H9 (cell line): ENCODE measurements around the gene HKDC1. TPM values are rescaled to one million over a fixed set of nuclear protein-coding genes. Genes with fewer than 3 reads are reported as not detected.

Experiments
- DNase-seq: peaks from one replicate; pipeline ENCODE4 v3.0.0-alpha.2; 2017
- H2AFZ ChIP-seq: one replicate; pipeline ENCODE4 v1.6.1; 2013; ENCODE audit warnings: mild to moderate bottlenecking, low read length, control low read depth, moderate library complexity
- H2AK5ac ChIP-seq: 2 replicates; pipeline ENCODE4 v1.6.1; 2013; ENCODE audit warnings: low read length, control low read depth, mixed read lengths; ENCODE audit not compliant: insufficient read length
- H2BK120ac ChIP-seq: one replicate; pipeline ENCODE4 v1.6.1; 2013; ENCODE audit warnings: low read depth, mild to moderate bottlenecking, low read length, control low read depth, inconsistent platforms; ENCODE audit not compliant: poor library complexity, severe bottlenecking
- H2BK12ac ChIP-seq: 2 replicates; pipeline ENCODE4 v1.6.1; 2013; ENCODE audit warnings: low read length, control low read depth, mixed read lengths, low read depth; ENCODE audit not compliant: insufficient read length
- H2BK15ac ChIP-seq: 2 replicates; pipeline ENCODE4 v1.6.1; 2013; ENCODE audit warnings: low read depth, low read length, control low read depth
- H2BK20ac ChIP-seq: one replicate; pipeline ENCODE4 v1.6.1; 2013; ENCODE audit warnings: low read depth, mild to moderate bottlenecking, low read length, control low read depth, inconsistent platforms; ENCODE audit not compliant: poor library complexity, severe bottlenecking
- H2BK5ac ChIP-seq: 2 replicates; pipeline ENCODE4 v1.6.1; 2013; ENCODE audit warnings: low read length, control low read depth, mixed read lengths; ENCODE audit not compliant: insufficient read length
- H3K14ac ChIP-seq: 2 replicates; pipeline ENCODE4 v1.6.1; 2013; ENCODE audit warnings: low read length, control low read depth; ENCODE audit not compliant: insufficient read depth
- H3K18ac ChIP-seq: 2 replicates; pipeline ENCODE4 v1.6.1; 2013; ENCODE audit warnings: low read depth, mild to moderate bottlenecking, mixed read lengths, low read length, control low read depth; ENCODE audit not compliant: insufficient read length
- H3K23ac ChIP-seq: 2 replicates; pipeline ENCODE4 v1.6.1; 2013; ENCODE audit warnings: low read length, control low read depth, mixed read lengths, low read depth; ENCODE audit not compliant: insufficient read length
- H3K23me2 ChIP-seq: 2 replicates; pipeline ENCODE4 v1.6.1; 2013; ENCODE audit warnings: low read depth, mild to moderate bottlenecking, mixed read lengths, low read length, control low read depth; ENCODE audit not compliant: insufficient read length, poor library complexity, severe bottlenecking
- H3K27ac ChIP-seq: 2 replicates; pipeline ENCODE4 v1.5.1; 2013; ENCODE audit warnings: low read length, control low read depth, mixed read lengths, low read depth; ENCODE audit not compliant: insufficient read length
- H3K27me3 ChIP-seq: 2 replicates; pipeline ENCODE4 v1.6.1; 2013; ENCODE audit warnings: low read length, control low read depth, inconsistent platforms; ENCODE audit not compliant: insufficient read depth
- H3K4ac ChIP-seq: 2 replicates; pipeline ENCODE4 v1.6.1; 2013; ENCODE audit warnings: low read depth, mild to moderate bottlenecking, control low read depth, inconsistent platforms, low read length, moderate library complexity
- H3K4me1 ChIP-seq: 2 replicates; pipeline ENCODE4 v1.6.1; 2013; ENCODE audit warnings: low read length, control low read depth, inconsistent platforms; ENCODE audit not compliant: insufficient read depth
- H3K4me2 ChIP-seq: 2 replicates; pipeline ENCODE4 v1.6.1; 2013; ENCODE audit warnings: low read length, control low read depth, mixed read lengths; ENCODE audit not compliant: insufficient read length, insufficient read depth
- H3K56ac ChIP-seq: 2 replicates; pipeline ENCODE4 v1.6.1; 2013; ENCODE audit warnings: low read depth, mild to moderate bottlenecking, mixed read lengths, low read length, control low read depth; ENCODE audit not compliant: insufficient read length
- H3K79me1 ChIP-seq: 2 replicates; pipeline ENCODE4 v1.6.1; 2013; ENCODE audit warnings: low read depth, mild to moderate bottlenecking, moderate library complexity, low read length, control low read depth, inconsistent platforms; ENCODE audit not compliant: insufficient read depth, poor library complexity, severe bottlenecking
- H3K79me2 ChIP-seq: 2 replicates; pipeline ENCODE4 v1.6.1; 2013; ENCODE audit warnings: low read length, control low read depth, inconsistent platforms; ENCODE audit not compliant: insufficient read depth
- H3K9ac ChIP-seq: 2 replicates; pipeline ENCODE4 v1.6.1; 2013; ENCODE audit warnings: low read length, control low read depth, mixed read lengths; ENCODE audit not compliant: insufficient read length; ENCODE audit errors: extremely low read depth
- H3K9me3 ChIP-seq: one replicate; pipeline ENCODE4 v1.6.1; 2013; ENCODE audit warnings: low read depth, low read length, inconsistent platforms; ENCODE audit not compliant: control insufficient read depth
- H3T11ph ChIP-seq: one replicate; pipeline ENCODE4 v1.6.1; 2013; ENCODE audit warnings: mild to moderate bottlenecking, low read length, control low read depth, inconsistent platforms
- H4K20me1 ChIP-seq: one replicate; pipeline ENCODE4 v1.6.1; 2013; ENCODE audit not compliant: control insufficient read depth, insufficient read length, insufficient read depth
- H4K5ac ChIP-seq: 2 replicates; pipeline ENCODE4 v1.6.1; 2013; ENCODE audit warnings: low read depth, mild to moderate bottlenecking, mixed read lengths, low read length, control low read depth; ENCODE audit not compliant: insufficient read length
- H4K8ac ChIP-seq: replicated peaks from 2 replicates; pipeline ENCODE4 v1.6.1; 2013; ENCODE audit warnings: low read length, control low read depth, mixed read lengths, low read depth; ENCODE audit not compliant: insufficient read length
- H4K91ac ChIP-seq: 2 replicates; pipeline ENCODE4 v1.6.1; 2013; ENCODE audit warnings: low read depth, mild to moderate bottlenecking, moderate library complexity, mixed read lengths, low read length, control low read depth; ENCODE audit not compliant: insufficient read length
- H3K27ac Mint-ChIP-seq, 3 experiments: 2 replicates in 2 of 3; 3 replicates in 1 of 3; pipeline ENCODE4 v1.8.0; 2020 to 2021; ENCODE audit warnings: mixed read lengths in 3 of 3, mild to moderate bottlenecking in 1 of 3, moderate library complexity in 1 of 3
- H3K27me3 Mint-ChIP-seq: 2 replicates; pipeline ENCODE4 v1.8.0; 2021; ENCODE audit warnings: low read depth, mild to moderate bottlenecking, moderate library complexity, mixed read lengths
- H3K36me3 Mint-ChIP-seq, 3 experiments: 2 replicates in 2 of 3; 3 replicates in 1 of 3; pipeline ENCODE4 v1.8.0; 2020 to 2021; ENCODE audit warnings: low read depth in 3 of 3, mixed read lengths in 3 of 3; ENCODE audit not compliant: insufficient read depth in 1 of 3
- H3K4me1 Mint-ChIP-seq, 2 experiments: 2 replicates each; pipeline ENCODE4 v1.8.0; 2020; ENCODE audit warnings: mixed read lengths in 2 of 2
- H3K4me3 Mint-ChIP-seq, 2 experiments: 2 replicates in 1 of 2; 3 replicates in 1 of 2; pipeline ENCODE4 v1.8.0; 2020 to 2021; ENCODE audit warnings: mild to moderate bottlenecking in 2 of 2, mixed read lengths in 2 of 2, moderate library complexity in 1 of 2
- H3K9me3 Mint-ChIP-seq, 2 experiments: 2 replicates in 1 of 2; 3 replicates in 1 of 2; pipeline ENCODE4 v1.8.0; 2020; ENCODE audit warnings: mild to moderate bottlenecking in 2 of 2, mixed read lengths in 2 of 2, moderate library complexity in 1 of 2
- whole genome bisulfite sequencing: extraction: QIAGEN DNeasy Blood & Tissue Kit; methylation state at CpG from one replicate; pipeline ENCODE4 v1.1.7; 2013; ENCODE audit warnings: missing lambda C conversion rate, low lambda C conversion rate, mixed read lengths; ENCODE audit not compliant: insufficient read length; ENCODE audit errors: extremely low coverage; 5-methylcytosine and 5-hydroxymethylcytosine counted together
- total RNA-seq: library from RNA; stranded (reverse); gene quantifications from 2 replicates; pipeline ENCODE4 v1.2.1, GENCODE V29; 2021
- TF ChIP-seq, protein P1 (sequence below): fragments of 200-600 bp; sonication (generic); conservative IDR thresholded peaks from 3 replicates; pipeline ENCODE4 v1.8.0; 2021; ENCODE audit warnings: antibody characterized with exemption, mild to moderate bottlenecking

HKDC1 gene
- total RNA-seq, 1 experiment from 2014 or later: not detected

DNA sequence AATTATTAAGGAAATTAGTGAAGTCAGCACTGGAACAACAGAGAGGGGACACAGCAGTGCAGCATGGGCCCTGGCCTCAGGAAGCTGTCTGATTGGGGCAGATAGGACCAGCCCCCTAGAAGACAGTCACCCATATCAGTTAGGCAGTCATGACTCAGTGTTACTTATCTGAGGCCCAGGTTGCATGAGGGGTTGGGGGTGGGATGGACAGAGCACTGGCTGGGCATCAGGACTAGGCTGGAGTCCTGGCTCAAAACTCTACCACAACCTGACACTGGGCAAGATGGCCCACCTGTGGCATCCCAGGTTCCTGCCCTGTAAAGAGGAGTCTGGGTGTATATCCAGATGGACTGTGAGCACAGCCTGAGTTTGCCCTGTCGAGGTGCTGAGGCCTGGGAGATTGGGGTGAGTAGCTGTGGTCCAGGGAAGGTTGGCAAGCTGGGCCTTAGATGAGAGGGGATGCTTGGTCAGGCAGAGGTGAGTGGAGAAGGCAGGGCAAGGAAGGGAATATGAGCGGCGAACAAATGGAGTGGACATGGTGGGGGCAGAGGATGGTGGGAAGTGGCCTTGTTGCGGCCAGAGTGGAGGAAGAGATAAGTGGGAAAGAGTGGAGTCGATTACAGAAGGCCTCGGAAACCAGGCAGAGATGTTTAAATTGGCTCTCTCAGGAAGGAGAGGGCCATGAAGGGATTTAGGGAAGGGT is 95.6 kb downstream of the HKDC1 start:
- H3K27ac Mint-ChIP-seq: peak overlapping the region in 2 of 3 experiments; percentile 22 to 78; a peak in 2 of 7 replicates

More for the DNA sequence above, 95.6 kb downstream of the HKDC1 start:
- TF ChIP-seq, protein P1, sequence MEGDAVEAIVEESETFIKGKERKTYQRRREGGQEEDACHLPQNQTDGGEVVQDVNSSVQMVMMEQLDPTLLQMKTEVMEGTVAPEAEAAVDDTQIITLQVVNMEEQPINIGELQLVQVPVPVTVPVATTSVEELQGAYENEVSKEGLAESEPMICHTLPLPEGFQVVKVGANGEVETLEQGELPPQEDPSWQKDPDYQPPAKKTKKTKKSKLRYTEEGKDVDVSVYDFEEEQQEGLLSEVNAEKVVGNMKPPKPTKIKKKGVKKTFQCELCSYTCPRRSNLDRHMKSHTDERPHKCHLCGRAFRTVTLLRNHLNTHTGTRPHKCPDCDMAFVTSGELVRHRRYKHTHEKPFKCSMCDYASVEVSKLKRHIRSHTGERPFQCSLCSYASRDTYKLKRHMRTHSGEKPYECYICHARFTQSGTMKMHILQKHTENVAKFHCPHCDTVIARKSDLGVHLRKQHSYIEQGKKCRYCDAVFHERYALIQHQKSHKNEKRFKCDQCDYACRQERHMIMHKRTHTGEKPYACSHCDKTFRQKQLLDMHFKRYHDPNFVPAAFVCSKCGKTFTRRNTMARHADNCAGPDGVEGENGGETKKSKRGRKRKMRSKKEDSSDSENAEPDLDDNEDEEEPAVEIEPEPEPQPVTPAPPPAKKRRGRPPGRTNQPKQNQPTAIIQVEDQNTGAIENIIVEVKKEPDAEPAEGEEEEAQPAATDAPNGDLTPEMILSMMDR: no peak
- H3K79me2 ChIP-seq: peaks cover 18% of the 10 kb centered on the region; the same call in 1 of the 2 replicates
- no peaks in the 10 kb centered on the region; the same call in 1 of the 2 replicates for H3K27me3 Mint-ChIP-seq
- no peaks in the 10 kb centered on the region for H3K9me3 Mint-ChIP-seq
- no peaks in the 10 kb centered on the region for H3K9me3 ChIP-seq
- H3K4ac ChIP-seq: no peak overlapping the region
- no CpG with 5 or more reads among the region's 6 CpGs for WGBS
- H2BK12ac ChIP-seq: no peak overlapping the region
- H3T11ph ChIP-seq: no peak overlapping the region
- peaks cover 12% of the 10 kb centered on the region for H3K23me2 ChIP-seq
- H4K20me1 ChIP-seq: no peaks in the 10 kb centered on the region
- no peak overlapping the region for H3K27ac ChIP-seq
- no peak for DNase-seq
- no peak overlapping the region for H4K8ac ChIP-seq
- no peak overlapping the region for H4K91ac ChIP-seq
- H4K5ac ChIP-seq: no peak overlapping the region
- H3K18ac ChIP-seq: no peak overlapping the region
- H2BK20ac ChIP-seq: no peak overlapping the region
- peaks cover 3% of the 10 kb centered on the region for H3K79me1 ChIP-seq
- H3K14ac ChIP-seq: no peak overlapping the region
- H2BK15ac ChIP-seq: no peak overlapping the region
- no peak overlapping the region for H2BK5ac ChIP-seq
- H3K4me3 Mint-ChIP-seq: 0 out of 5 replicates have a peak overlapping the region, but pooled peaks of 1 of the 2 experiments have one; percentile 21
- no peak overlapping the region for H3K23ac ChIP-seq
- peaks cover 0 to 3% (median 0%) of the 10 kb centered on the region in 3 experiments; a peak in 2 of 7 replicates for H3K36me3 Mint-ChIP-seq
- no peak overlapping the region for H3K9ac ChIP-seq
- no peak overlapping the region for H2AK5ac ChIP-seq
- H2AFZ ChIP-seq: no peak overlapping the region
- no peak overlapping the region for H3K56ac ChIP-seq
- H2BK120ac ChIP-seq: no peak overlapping the region
- no peaks in the 10 kb centered on the region for H3K27me3 ChIP-seq
- no peak overlapping the region for H3K4me2 ChIP-seq
- H3K4me1 ChIP-seq: peaks cover 13% of the 10 kb centered on the region; the same call in 1 of the 2 replicates
- peaks cover 45 to 52% of the 10 kb centered on the region in 2 experiments for H3K4me1 Mint-ChIP-seq
